HG03354 (cell line): ENCODE data around the gene DGKD.
"Not testable (repeated sequence)": the region's sequence is repeated elsewhere in the genome, so short reads cannot be mapped to it uniquely, and the experiment has no call there.

Source experiments
- ATAC-seq: cut with Tn5 transposase; IDR thresholded peaks from one replicate; pipeline ENCODE4 v1.9.1; 2021; ENCODE audit warnings: mild to moderate bottlenecking; ENCODE audit not compliant: unreplicated experiment, poor library complexity, severe bottlenecking

DGKD gene

DNA sequence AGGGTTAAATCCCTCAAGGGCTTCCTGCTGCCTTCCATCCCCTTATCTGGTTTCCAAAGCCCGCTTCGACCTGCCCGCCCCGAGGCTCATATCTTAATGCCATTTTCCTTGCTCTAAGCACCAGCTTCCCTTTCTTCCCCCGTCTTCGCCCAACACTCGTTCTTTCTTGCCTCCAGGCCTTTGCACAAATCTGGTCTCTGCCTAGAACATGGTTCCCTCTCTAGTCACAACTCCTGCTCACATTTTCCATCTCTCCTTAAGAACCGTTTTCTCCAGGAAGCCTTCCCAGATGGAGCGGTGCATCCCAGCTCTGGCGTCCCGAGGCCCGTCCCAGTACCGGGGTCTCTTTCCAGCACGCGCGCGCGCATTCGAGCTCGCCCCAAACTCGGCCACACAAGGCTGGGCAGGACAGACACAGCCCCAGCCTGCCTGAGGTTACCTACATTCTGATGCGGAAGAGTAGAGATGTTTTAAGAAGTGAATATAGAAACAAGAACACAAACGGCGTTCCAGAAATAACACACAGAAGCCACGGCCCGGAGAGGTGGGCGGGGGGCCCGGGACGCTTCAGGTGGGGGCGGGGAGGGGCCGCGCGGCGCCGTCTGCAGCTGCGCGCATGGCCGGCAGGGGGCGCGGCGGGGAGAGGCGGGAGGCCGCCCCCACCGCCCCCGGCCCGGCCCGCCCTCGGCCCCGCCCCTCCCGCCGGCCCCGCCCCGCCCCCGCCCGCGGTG, at the start of gene DGKD:
Gene DGKD, plus strand, starts transcription at position 726 of the 731 bp plus-strand sequence. CDS start 25 bp downstream, outside the sequence.
- peak; percentile 58 for ATAC-seq

DNA sequence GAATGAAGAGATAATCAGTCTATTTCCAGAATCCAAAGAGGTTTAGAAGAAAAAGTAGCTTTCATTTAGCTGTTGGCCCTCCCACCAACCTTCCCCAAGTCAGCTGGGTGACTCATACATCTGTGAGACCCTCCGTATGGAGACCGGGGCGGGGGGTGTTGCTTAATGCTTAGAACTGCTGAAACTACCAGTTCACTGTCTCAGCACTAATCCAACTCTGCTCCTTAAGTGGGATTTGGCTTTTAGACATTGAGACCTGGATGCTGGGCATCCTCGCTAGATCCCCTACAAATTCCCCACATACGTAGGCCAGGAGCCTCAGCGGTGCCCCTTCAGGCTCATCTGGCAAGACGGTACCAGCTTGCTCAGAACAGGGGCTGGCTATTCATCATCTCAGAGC, 46.7 kb upstream of the DGKD start, which contains the start of gene SAG:
Gene SAG, plus strand, starts transcription at position 252 of the 400 bp plus-strand sequence. CDS start 1,374 bp downstream, outside the sequence.
- ATAC-seq: no peak

DNA sequence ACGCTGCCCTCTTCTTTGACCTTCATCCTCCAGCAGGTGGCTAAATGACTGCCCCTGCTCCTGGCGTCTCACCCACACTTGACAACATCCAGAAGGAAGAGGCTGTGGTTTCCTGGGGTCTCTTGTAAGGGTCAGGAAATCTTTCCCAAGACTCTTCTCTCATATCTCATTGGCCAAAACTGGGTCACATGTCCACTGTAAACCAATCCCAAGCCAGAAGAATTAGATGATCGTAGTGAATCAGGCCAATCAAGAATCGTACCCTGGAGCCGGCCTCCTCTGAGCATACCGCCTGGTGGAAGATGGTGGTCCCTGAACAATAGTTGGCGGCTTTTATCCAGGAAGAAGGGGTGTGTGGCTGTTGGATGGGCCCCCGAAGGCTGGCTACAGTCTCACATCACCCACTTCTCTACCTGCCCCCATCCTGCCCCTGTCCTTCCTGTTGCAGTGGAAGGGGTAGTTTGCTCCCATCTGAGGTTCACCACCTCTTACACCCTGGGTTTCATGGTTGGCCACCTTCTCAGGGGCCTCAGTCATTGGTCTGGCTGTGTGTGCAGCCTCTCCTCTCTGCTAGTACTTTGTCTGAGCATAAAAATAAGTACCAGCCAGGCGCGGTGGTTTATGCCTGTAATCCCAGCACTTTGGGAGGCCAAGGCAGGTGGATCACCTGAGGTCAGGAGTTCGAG, 42.9 kb upstream of the DGKD start:
- ATAC-seq: no peak

DNA sequence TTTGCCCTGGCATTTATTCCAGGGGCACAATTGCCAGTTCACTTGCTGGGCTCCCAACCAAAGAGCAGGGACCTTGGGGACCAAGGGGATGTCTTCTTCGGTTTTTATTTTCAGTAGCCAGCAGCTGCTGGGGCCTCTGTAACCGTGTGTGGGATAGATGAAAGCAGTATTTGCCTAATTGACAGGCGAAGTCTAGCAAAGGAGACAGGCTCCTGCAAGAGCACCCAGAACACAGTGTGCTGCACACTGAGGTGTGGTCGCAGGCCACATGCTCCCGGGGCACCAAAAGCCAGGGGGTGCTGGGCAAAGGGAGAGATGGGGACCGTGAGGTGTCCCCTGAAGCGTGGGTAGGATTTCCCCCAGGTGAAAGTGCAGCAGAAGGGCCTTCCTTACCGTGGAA, 41.4 kb upstream of the DGKD start:
- no peak for ATAC-seq

DNA sequence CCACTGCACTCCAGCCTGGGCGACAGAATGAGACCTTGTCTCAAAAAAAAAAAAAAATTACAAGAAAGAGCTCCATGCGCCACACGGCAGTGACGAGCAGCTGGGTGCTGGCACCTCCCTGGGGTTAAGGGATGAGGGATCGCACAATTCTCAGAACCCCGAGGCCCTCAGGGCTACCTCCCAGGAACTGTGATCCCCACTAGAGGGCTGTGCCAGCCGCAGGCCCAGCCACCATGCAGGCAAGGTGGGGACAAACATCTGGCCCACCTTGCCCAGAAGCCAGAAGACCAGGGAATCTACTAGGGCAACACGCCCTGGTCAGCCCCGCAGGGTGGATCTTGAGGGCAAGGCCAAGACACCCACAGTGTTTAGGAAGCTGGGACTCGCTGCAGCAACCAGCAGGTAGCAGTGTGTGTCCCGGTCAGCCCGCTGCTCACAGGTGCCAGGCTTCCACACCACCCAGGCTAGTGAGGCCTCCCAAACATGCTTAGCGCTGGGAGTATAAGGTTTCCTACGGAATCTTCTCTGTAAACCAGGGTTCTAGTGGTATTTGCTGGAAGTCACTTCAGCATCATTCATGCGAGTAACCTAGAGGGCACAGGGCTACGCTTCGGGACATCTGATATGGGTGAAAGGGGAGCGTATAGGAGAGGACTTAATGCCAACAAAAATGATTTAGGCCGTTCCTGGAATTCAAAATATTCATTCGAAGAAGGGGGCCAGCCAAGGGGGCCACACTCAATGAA, 39.9 kb upstream of the DGKD start:
- no peak for ATAC-seq

GRCh38 chr2:233317196-233317943, 36.9 kb upstream of the DGKD start:
- ATAC-seq: no peak

GRCh38 chr2:233319256-233319655, 35.0 kb upstream of the DGKD start:
- ATAC-seq: no peak

DNA sequence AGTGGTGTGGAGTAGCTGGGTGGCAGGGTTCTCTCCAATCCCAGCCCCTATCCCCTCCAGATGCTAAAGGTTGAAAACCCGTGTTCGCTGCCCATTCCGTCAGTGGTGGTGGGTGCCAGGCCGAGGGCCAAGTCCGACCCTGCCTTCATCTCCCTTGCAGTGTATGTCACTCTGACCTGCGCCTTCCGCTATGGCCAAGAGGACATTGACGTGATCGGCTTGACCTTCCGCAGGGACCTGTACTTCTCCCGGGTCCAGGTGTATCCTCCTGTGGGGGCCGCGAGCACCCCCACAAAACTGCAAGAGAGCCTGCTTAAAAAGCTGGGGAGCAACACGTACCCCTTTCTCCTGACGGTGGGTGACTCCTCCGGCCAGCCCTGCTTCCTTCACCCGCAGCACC, 33.8 kb upstream of the DGKD start:
- no peak for ATAC-seq

- ATAC-seq: no peak
These were observed 33.1 kb upstream of the DGKD start for GRCh38 chr2:233321166-233321565.

GRCh38 chr2:233323851-233324250, 30.4 kb upstream of the DGKD start:
- ATAC-seq: no peak

DNA sequence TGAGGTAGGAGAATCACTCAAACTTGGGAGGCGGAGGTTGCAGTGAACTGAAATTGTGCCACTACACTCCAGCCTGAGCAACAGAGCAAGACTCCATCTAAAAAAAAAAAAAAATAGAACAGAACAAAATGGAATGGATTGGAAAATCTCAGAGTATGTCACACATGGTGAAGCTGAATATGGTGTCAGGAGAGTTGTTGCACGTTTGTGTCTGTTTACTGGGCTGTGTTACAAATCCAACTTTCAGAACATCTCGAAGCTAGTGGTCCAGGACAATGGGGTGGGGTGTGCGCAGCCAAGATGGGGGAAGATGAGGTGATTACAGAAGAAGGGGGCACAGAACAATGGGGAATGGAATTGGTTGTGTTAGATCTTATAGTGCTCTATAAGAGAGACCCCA, 29.0 kb upstream of the DGKD start:
- no peak for ATAC-seq

DNA sequence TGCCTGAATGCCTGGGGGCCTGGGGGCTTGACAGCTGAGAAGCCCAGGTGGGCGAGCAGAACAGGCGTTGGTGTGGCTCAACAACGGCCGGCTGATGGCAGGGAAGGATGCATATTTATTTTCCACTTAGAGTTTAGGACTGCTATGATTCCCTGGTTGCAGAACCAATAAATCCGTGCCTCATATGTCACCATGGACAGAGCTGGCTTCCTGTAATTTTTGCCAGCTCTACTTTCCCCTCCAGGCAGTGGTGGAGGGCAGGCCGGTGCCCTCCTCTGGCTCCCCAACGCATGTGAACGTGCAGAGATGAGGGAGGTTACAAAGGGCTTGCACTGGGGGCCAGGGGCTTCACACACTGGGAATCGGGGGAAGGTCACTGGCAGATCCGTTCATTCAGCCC, 28.5 kb upstream of the DGKD start:
- no peak for ATAC-seq

- ATAC-seq: no peak
These were observed 27.8 kb upstream of the DGKD start for GRCh38 chr2:233326500-233326899.

GRCh38 chr2:233328922-233329321, 25.4 kb upstream of the DGKD start:
- ATAC-seq: no peak

DNA sequence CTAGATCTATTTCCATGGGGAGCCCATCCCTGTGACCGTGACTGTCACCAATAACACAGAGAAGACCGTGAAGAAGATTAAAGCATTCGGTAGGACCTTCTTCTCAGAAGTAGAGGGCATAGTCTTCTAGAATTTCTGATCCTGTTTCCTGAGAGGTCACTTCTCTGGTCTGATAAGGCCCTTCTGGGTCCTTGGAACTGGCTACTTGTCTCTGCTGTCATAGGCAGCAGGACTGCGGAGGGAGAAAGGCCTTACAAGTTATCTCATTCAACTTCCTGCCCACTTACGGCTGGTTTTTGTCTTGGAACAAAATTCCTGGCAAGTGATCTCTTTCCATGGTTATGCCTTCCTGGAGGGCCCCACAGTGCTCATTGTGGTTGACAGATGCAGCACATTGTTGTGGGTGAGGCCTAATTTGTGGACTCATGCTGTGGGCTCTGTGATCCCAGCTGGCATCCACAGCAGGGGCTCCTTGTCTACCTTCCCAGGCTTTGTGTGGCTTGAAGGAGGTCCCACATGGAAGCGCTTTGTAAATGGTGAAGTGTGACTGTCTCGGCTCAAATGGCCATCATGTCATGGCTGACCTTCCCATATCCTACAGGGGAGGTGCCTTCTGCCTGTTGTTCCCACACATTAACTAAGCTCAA, 24.7 kb upstream of the DGKD start:
- ATAC-seq: no peak

DNA sequence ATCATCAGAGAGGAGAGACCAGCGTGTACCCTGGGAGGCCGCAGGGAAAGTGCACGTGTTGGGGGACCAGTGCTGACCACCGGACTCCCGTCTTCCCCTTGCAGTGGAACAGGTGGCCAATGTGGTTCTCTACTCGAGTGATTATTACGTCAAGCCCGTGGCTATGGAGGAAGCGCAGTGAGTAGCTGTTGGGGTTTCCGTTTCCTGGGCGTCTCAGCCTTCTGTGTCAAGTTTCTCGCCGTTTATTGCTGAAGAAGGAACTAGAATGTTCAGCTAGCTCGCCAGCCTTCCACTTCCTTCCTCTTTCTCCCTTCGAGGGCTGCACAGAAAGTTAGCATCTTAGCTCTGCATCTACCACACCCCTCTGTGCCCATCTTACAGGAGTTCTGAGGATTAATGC, 22.8 kb upstream of the DGKD start:
- ATAC-seq: peak; percentile 94

GRCh38 chr2:233332125-233332524, 22.2 kb upstream of the DGKD start:
- no peak for ATAC-seq

GRCh38 chr2:233334915-233335314, 19.4 kb upstream of the DGKD start:
- ATAC-seq: no peak

DNA sequence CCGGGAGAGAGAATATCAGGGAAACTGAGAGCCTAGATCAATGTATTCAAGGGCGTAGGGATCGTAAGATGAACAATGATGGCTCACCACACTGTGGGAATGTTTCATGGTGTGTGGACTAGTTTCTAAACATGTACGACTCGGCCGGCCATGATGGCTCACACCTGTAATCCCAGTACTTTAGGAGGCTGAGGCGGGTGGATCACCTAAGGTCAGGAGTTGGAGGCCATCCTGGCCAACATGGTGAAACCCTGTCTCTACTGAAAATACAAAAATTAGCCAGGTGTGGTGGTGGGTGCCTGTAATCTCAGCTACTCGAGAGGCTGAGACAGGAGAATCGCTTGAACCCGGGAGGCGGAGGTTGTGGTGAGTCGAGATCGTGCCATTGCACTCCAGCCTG, 18.2 kb upstream of the DGKD start:
- not testable (repeated sequence) for ATAC-seq
